Ectodermal cell (in vitro differentiated cells): ENCODE measurements around the gene TRAPPC3L.

ENCODE experiments used
- H3K27ac ChIP-seq: 2 replicates; pipeline ENCODE4 v1.7.0; 2013; ENCODE audit warnings: mild to moderate bottlenecking, low read depth, low read length; ENCODE audit not compliant: insufficient read depth, poor library complexity, severe bottlenecking
- H3K27me3 ChIP-seq: 2 replicates; pipeline ENCODE4 v1.7.0; 2013; ENCODE audit warnings: mild to moderate bottlenecking, low read length; ENCODE audit not compliant: insufficient read depth, control insufficient read depth, poor library complexity, severe bottlenecking
- H3K36me3 ChIP-seq: one replicate; pipeline ENCODE4 v1.7.0; 2013; ENCODE audit warnings: low read length; ENCODE audit not compliant: control insufficient read depth, insufficient read depth
- H3K4me1 ChIP-seq: one replicate; pipeline ENCODE4 v1.7.0; 2013; ENCODE audit warnings: low read length; ENCODE audit not compliant: control insufficient read depth, insufficient read depth
- H3K4me3 ChIP-seq: 2 replicates; pipeline ENCODE4 v1.7.0; 2013; ENCODE audit warnings: low read depth, low read length, control low read depth; ENCODE audit not compliant: insufficient read depth
- H3K9me3 ChIP-seq: 2 replicates; pipeline ENCODE4 v1.7.0; 2013; ENCODE audit warnings: mild to moderate bottlenecking, low read length, moderate library complexity; ENCODE audit not compliant: control insufficient read depth
- WGBS, 2 experiments: methylation state at CpG; one replicate each; pipeline ENCODE4 v1.1.7; 2013; ENCODE audit warnings: missing lambda C conversion rate in 2 of 2; 5-methylcytosine and 5-hydroxymethylcytosine counted together

The TRAPPC3L gene

GRCh38 chr6:116456106-116456505, 89.4 kb downstream of the TRAPPC3L start:
- 91 to 93% methylated on average over 3 of the region's 3 CpGs for WGBS, 2 experiments
- Histone ChIP-seq H3K4me3 (no peak overlapping the region), H3K4me1 (no peaks in the 10 kb centered on the region), H3K27me3 (peaks cover 15% of the 10 kb centered on the region), H3K36me3 (no peaks in the 10 kb centered on the region), H3K27ac (no peak overlapping the region), H3K9me3 (no peaks in the 10 kb centered on the region)

- no peak overlapping the region for H3K4me3 ChIP-seq
- H3K27me3 ChIP-seq, result no peaks in the 10 kb centered on the region
- no peaks in the 10 kb centered on the region for H3K4me1 ChIP-seq
- no peaks in the 10 kb centered on the region for H3K9me3 ChIP-seq
- no peaks in the 10 kb centered on the region for H3K36me3 ChIP-seq
- H3K27ac ChIP-seq, result no peak overlapping the region
- WGBS, 2 experiments, result 80% methylated on average over 1 of the region's 2 CpGs; no CpG with 5 or more reads in 1 of the 2 experiments
These were observed 93.0 kb downstream of the TRAPPC3L start for GRCh38 chr6:116452531-116452930.

GRCh38 chr6:116451916-116452315, 93.6 kb downstream of the TRAPPC3L start:
- H3K27me3 ChIP-seq, result no peaks in the 10 kb centered on the region

GRCh38 chr6:116450769-116451740, 94.4 kb downstream of the TRAPPC3L start:
- no peaks in the 10 kb centered on the region for H3K9me3 ChIP-seq
- H3K27me3 ChIP-seq, result no peaks in the 10 kb centered on the region
- H3K4me1 ChIP-seq, result no peaks in the 10 kb centered on the region
- H3K27ac ChIP-seq, result no peak overlapping the region
- no peak overlapping the region for H3K4me3 ChIP-seq
- no peaks in the 10 kb centered on the region for H3K36me3 ChIP-seq
- 95% methylated on average over 7 to 9 of the region's 9 CpGs for WGBS, 2 experiments

More at GRCh38 chr6:116451916-116452315, 93.6 kb downstream of the TRAPPC3L start:
- no peak overlapping the region for H3K4me3 ChIP-seq
- H3K36me3 ChIP-seq, result no peaks in the 10 kb centered on the region
- no peak overlapping the region for H3K27ac ChIP-seq
- H3K4me1 ChIP-seq, result no peaks in the 10 kb centered on the region
- no peaks in the 10 kb centered on the region for H3K9me3 ChIP-seq

GRCh38 chr6:116450185-116450710, 95.2 kb downstream of the TRAPPC3L start:
- H3K27me3 ChIP-seq, result no peaks in the 10 kb centered on the region
- no peak overlapping the region for H3K4me3 ChIP-seq
- H3K27ac ChIP-seq, result no peak overlapping the region
- H3K4me1 ChIP-seq, result no peaks in the 10 kb centered on the region
- H3K9me3 ChIP-seq, result no peaks in the 10 kb centered on the region
- 70 to 95% methylated on average over 1 of the region's 1 CpG for WGBS, 2 experiments
- no peaks in the 10 kb centered on the region for H3K36me3 ChIP-seq

GRCh38 chr6:116449565-116449964, 95.9 kb downstream of the TRAPPC3L start:
- no peak overlapping the region for H3K27ac ChIP-seq
- H3K27me3 ChIP-seq, result no peaks in the 10 kb centered on the region
- H3K36me3 ChIP-seq, result no peaks in the 10 kb centered on the region
- no peak overlapping the region for H3K4me3 ChIP-seq
- 100% methylated on average over 1 of the region's 1 CpG; no CpG with 5 or more reads in 1 of the 2 experiments for WGBS, 2 experiments
- H3K9me3 ChIP-seq, result no peaks in the 10 kb centered on the region
- no peaks in the 10 kb centered on the region for H3K4me1 ChIP-seq

- H3K9me3 ChIP-seq, result no peaks in the 10 kb centered on the region
- no peak overlapping the region for H3K4me3 ChIP-seq
- no peaks in the 10 kb centered on the region for H3K36me3 ChIP-seq
- no peaks in the 10 kb centered on the region for H3K27me3 ChIP-seq
- H3K27ac ChIP-seq, result no peak overlapping the region
- 61 to 73% methylated on average over 2 of the region's 2 CpGs for WGBS, 2 experiments
- no peaks in the 10 kb centered on the region for H3K4me1 ChIP-seq
These were observed 97.9 kb downstream of the TRAPPC3L start for GRCh38 chr6:116447496-116448011.

GRCh38 chr6:116447052-116447451, 98.4 kb downstream of the TRAPPC3L start:
- no peak overlapping the region for H3K4me3 ChIP-seq
- H3K27ac ChIP-seq, result no peak overlapping the region
- no peaks in the 10 kb centered on the region for H3K36me3 ChIP-seq
- no peaks in the 10 kb centered on the region for H3K27me3 ChIP-seq
- no peaks in the 10 kb centered on the region for H3K9me3 ChIP-seq
- 83 to 85% methylated on average over 2 to 3 of the region's 3 CpGs for WGBS, 2 experiments
- no peaks in the 10 kb centered on the region for H3K4me1 ChIP-seq

GRCh38 chr6:116446399-116446798, 99.1 kb downstream of the TRAPPC3L start:
- Histone ChIP-seq H3K27me3 (no peaks in the 10 kb centered on the region), H3K4me1 (no peaks in the 10 kb centered on the region), H3K4me3 (no peak overlapping the region), H3K9me3 (no peaks in the 10 kb centered on the region), H3K27ac (no peak overlapping the region), H3K36me3 (no peaks in the 10 kb centered on the region)
- WGBS, 2 experiments, result no CpG with 5 or more reads among the region's 1 CpG

- WGBS, 2 experiments, result 85 to 87% methylated on average over 5 of the region's 5 CpGs
- no peak overlapping the region for H3K27ac ChIP-seq
- no peaks in the 10 kb centered on the region for H3K9me3 ChIP-seq
- H3K27me3 ChIP-seq, result no peaks in the 10 kb centered on the region
- H3K4me3 ChIP-seq, result no peak overlapping the region
- no peaks in the 10 kb centered on the region for H3K36me3 ChIP-seq
- H3K4me1 ChIP-seq, result no peaks in the 10 kb centered on the region
These were observed 100.4 kb downstream of the TRAPPC3L start for GRCh38 chr6:116445102-116445501.
